Epithelial cell of proximal tubule (primary cell): ENCODE measurements around the gene THSD7A. TPM values are rescaled to one million over a fixed set of nuclear protein-coding genes. Genes with fewer than 3 reads are reported as not detected.

ENCODE experiments used
- DNase-seq: peaks from one replicate; pipeline ENCODE4 v3.0.0-alpha.2; 2011; ENCODE audit warnings: low read depth
- H3K4me3 ChIP-seq: 2 replicates; pipeline ENCODE4 v1.5.1; 2011; ENCODE audit warnings: low read depth, mild to moderate bottlenecking, low read length
- total RNA-seq: library from RNA; depleted of rRNA; stranded (reverse); fragments of >200 nt; gene quantifications from 2 replicates; pipeline ENCODE4 v1.2.3, GENCODE V29; 2015
- TF ChIP-seq, protein P1 (sequence below): conservative IDR thresholded peaks from 2 replicates; pipeline ENCODE4 v1.5.1; 2012; ENCODE audit warnings: low read depth, mild to moderate bottlenecking, low read length

THSD7A gene
- total RNA-seq, 1 donor from 2014 or later, result 2.0 TPM

DNA sequence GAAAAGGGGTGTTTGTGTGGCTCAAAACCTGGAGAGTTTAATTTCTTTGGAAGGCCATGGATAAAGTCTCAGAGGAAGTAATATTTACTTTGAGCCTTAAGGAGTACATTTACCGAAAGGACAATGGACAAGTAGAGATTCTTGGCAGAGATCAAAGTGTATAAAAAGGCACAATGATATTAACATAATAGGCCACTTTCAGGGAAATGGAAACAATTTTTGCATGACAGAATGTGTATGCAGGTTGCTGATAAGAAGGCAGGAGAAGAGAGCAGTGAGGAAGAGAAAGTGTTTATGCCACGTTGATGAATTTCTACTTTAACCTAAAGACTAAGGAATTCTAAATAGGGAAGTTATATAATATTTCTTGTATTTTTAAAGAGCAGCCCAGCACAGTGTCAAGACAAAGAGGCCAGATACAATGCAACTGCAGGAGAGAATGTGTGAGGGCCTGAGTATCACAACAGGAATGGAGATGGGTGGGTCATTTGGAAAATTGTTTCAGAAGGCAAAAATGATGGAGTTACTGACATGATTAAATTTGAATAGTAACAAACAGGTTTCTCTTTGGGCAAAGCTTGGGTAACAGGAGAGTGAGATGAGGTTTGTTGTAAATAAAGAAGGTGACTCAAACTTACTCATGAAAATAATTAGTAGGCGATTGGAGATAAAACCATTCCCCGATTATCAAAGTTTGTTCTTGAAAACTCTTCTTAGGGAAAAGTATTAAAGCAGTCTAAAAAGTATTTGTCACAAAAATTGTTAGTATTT lies 84.1 kb downstream of the THSD7A start:
- no peak for DNase-seq
- TF ChIP-seq, protein P1, sequence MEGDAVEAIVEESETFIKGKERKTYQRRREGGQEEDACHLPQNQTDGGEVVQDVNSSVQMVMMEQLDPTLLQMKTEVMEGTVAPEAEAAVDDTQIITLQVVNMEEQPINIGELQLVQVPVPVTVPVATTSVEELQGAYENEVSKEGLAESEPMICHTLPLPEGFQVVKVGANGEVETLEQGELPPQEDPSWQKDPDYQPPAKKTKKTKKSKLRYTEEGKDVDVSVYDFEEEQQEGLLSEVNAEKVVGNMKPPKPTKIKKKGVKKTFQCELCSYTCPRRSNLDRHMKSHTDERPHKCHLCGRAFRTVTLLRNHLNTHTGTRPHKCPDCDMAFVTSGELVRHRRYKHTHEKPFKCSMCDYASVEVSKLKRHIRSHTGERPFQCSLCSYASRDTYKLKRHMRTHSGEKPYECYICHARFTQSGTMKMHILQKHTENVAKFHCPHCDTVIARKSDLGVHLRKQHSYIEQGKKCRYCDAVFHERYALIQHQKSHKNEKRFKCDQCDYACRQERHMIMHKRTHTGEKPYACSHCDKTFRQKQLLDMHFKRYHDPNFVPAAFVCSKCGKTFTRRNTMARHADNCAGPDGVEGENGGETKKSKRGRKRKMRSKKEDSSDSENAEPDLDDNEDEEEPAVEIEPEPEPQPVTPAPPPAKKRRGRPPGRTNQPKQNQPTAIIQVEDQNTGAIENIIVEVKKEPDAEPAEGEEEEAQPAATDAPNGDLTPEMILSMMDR, result no peak
- H3K4me3 ChIP-seq, result no peak overlapping the region

DNA sequence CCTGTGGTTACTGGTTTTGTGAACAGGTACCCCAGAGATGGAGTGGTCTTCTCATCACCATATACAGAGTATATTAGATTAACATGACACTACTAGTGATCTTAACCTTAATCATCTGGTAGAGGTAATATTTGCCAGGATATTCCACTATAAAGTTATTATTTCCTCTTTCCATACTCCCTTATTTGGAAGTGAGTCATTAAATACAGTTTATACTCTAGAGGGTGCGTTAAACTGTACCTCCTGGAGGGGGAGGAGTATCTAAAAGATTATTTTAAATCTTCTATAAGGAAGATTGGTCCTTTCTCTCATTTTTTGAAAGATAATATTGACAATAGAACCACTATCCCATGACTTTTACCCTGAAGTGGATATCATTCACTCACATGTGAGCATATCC lies 85.4 kb downstream of the THSD7A start:
- H3K4me3 ChIP-seq, result no peak overlapping the region
- TF ChIP-seq, protein P1, result no peak
- DNase-seq, result no peak

DNA sequence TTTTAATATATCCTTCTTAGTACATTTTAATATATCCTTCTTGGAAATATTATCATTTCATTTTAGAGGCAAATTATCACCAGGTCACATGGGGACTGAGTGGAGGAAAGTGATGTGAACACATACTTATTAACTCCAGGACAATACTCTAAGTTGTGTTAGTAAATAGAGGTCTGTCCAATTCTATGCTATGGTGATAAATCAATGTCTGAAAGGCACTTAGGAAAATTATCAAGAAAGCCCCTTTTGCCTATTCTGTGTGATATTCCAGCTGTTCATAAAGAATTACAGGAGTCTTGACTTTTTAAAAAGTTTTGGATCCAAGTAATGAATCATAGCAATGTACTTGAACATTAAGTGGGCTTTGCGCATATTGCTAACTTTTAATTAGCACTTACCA lies 88.5 kb downstream of the THSD7A start:
- no peak for DNase-seq
- TF ChIP-seq, protein P1, result no peak
- H3K4me3 ChIP-seq, result no peak overlapping the region

DNA sequence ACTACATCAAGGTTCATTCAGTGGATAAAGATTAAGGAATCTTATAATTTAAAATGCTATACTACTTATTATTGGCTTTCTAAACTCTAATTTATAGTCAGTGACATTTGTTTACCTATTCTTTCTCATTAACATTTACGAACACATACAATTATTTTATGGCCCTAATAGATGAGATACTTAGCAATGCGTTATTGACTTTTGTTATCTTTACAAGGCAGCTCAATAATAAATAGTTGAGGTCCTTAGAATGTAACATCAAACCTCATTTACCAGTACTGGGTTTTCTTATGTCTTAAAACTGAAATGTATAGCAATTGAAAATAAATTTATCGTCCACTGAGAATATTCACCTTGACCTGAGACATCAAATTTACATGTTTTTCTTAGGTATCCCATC lies 89.0 kb downstream of the THSD7A start:
- TF ChIP-seq, protein P1, result no peak

DNA sequence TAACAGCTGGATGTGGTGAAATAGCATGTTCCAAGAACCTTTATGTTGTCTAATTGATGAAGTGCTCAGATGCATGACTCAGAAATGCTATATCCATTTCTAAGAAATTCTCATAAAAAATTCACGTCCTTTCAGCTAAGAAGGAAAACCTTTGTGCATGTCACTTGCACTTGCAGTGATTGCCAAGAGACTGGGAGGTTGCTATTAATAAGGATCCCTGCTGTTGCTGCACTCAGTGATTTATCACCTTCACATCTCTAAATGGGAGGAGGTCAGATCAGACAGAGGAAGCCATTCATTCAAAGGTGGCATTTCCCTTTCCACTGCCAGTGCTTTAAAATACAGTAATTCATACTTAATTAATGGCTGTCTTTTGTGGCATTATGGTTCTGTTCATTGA lies 89.5 kb downstream of the THSD7A start:
- DNase-seq, result no peak
- no peak overlapping the region for H3K4me3 ChIP-seq
- TF ChIP-seq, protein P1, result no peak

More for the DNA sequence above, 89.0 kb downstream of the THSD7A start:
- DNase-seq, result no peak
- H3K4me3 ChIP-seq, result no peak overlapping the region

DNA sequence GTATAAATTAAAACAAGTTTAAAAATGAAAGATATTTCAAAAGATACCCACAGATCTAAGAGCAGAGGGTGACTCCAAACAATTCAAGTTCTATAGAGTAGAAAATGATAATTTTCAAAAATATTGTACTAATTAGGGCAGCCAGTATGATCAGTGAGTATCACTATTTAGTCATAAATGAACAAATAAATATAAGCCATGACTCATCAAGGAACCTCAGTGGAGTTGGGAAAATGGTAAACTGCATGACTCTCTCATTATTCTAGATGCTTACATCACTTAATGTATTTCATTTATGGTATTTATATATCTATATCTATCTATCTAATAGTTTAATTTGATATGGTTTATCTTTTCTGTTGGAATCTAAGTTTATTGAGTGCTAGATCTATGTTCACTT lies 94.3 kb downstream of the THSD7A start:
- no peak overlapping the region for H3K4me3 ChIP-seq
- TF ChIP-seq, protein P1, result no peak
- DNase-seq, result no peak

DNA sequence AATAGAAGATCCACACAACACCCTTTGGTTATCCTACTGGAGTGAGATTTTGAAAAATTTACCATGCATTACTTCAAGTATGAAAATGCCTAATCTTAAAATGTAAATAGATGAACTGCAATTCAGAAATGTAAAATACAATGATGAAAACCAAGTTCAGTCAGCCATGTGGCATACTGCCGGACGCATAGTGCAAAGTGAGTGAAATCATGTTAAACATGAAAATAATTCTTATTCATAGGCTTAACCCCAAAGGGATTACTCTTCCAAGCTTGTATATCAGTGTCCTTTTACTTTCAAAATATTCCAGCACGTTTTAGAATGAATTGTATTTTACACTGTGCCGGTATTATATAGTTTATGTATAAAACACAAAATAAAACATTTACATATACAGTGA lies 99.8 kb downstream of the THSD7A start:
- TF ChIP-seq, protein P1, result no peak
- H3K4me3 ChIP-seq, result no peak overlapping the region
- no peak for DNase-seq
